Measurements from ENCODE around the gene SLC10A1. TPM values are rescaled to one million over a fixed set of nuclear protein-coding genes. Genes with fewer than 3 reads are reported as not detected.

The SLC10A1 gene
- total RNA-seq, 1 experiment from 2014 or later: not detected

DNA sequence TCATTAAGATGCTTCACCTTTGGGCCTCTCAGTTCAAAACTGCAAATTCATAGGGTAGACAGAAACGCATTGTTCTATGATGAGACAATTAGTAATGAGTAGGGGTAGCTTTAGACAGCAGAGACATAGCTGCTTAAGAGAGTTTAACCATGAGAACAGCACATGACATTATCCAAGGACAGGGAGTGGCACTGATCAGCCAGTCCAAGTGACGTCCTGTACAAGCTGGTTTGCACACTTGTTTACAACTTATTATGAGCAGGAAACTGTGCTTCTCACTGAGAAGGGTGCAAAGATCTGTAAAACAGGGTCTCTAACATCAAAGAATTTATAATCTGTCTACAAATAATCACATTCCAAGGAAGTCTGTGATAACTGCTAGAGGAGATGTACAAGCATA, 41.3 kb downstream of the SLC10A1 start:
- POLR2A ChIA-PET: interaction anchor here (1.4 kb wide), 1 partner anchor 11 kb away, joined by 4 read pairs; the partner anchor contains the start of gene SRSF5
- Histone ChIP-seq H3K4me1 (ENCODE audit: control insufficient read depth in 1 of 2, insufficient read depth in 2 of 2, low read length in 2 of 2) (no peaks in the 10 kb centered on the region), H3K9me3 (ENCODE audit: control insufficient read depth in 1 of 2, insufficient read depth in 1 of 2, low read depth in 1 of 2, low read length in 2 of 2) (no peaks in the 10 kb centered on the region), H3K4me2 (ENCODE audit: low read length) (no peak overlapping the region), H3K9ac (ENCODE audit: low read length) (no peak overlapping the region), H4K20me1 (ENCODE audit: insufficient read depth) (no peaks in the 10 kb centered on the region), H3K27me3 (ENCODE audit: insufficient read depth, low read length) (no peaks in the 10 kb centered on the region), H3K79me2 (ENCODE audit: insufficient read depth, low read length) (no peaks in the 10 kb centered on the region), H3K27ac (ENCODE audit: low read depth, low read length) (no peak overlapping the region), H3K4me3 (replicated peaks in 1 of 2; ENCODE audit: low read depth in 1 of 2, low read length in 2 of 2) (no peak overlapping the region), H3K36me3 (ENCODE audit: control insufficient read depth in 1 of 2, insufficient read depth in 2 of 2, low read length in 2 of 2) (no peaks in the 10 kb centered on the region), H2AFZ (ENCODE audit: low read depth, low read length, poor library complexity, severe bottlenecking) (no peak overlapping the region), H3K9me2 (ENCODE audit: insufficient read depth) (no peaks in the 10 kb centered on the region)
- RAD21 ChIA-PET (ENCODE audit: low non-redundant PET in 1 of 2, low total read pairs in 2 of 2, uncharacterized antibody in 2 of 2, unreplicated experiment in 2 of 2): no interaction called here
- no peak for ATAC-seq
- DNase-seq (ENCODE audit: low read depth, low spot score): no peak
- CTCF ChIA-PET: no interaction called here
- intact Hi-C loops (cut with micrococcal nuclease): no loop called here
- BruUV-seq (replicated peaks): no TSS peak
- no peak for TF ChIP-seq EZH2phosphoT487 (IDR thresholded peaks at IDR 0.05; ENCODE audit: borderline replicate concordance)
- TF ChIP-seq, protein P1, sequence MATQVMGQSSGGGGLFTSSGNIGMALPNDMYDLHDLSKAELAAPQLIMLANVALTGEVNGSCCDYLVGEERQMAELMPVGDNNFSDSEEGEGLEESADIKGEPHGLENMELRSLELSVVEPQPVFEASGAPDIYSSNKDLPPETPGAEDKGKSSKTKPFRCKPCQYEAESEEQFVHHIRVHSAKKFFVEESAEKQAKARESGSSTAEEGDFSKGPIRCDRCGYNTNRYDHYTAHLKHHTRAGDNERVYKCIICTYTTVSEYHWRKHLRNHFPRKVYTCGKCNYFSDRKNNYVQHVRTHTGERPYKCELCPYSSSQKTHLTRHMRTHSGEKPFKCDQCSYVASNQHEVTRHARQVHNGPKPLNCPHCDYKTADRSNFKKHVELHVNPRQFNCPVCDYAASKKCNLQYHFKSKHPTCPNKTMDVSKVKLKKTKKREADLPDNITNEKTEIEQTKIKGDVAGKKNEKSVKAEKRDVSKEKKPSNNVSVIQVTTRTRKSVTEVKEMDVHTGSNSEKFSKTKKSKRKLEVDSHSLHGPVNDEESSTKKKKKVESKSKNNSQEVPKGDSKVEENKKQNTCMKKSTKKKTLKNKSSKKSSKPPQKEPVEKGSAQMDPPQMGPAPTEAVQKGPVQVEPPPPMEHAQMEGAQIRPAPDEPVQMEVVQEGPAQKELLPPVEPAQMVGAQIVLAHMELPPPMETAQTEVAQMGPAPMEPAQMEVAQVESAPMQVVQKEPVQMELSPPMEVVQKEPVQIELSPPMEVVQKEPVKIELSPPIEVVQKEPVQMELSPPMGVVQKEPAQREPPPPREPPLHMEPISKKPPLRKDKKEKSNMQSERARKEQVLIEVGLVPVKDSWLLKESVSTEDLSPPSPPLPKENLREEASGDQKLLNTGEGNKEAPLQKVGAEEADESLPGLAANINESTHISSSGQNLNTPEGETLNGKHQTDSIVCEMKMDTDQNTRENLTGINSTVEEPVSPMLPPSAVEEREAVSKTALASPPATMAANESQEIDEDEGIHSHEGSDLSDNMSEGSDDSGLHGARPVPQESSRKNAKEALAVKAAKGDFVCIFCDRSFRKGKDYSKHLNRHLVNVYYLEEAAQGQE (IDR thresholded peaks at IDR 0.05; ENCODE audit: low read depth): no peak

DNA sequence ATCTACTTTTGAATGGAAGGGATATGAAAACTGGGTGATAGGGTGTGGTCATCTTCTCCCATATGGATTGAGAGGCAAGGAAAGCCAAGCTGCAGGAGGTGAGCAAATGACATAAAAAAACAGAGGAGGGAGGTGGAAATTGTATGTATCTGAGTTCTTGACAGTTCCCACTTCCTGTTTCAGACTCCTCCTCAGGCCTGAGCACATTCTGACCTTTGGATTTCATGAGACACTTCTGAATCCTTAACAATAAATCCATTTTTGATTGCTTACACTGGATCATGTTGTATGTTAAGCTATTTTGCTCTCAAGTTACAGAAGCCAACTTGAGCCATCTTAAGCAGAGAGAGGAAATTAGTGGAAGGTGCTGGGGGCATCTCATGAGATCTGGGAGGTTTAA, 41.7 kb downstream of the SLC10A1 start:
- Histone ChIP-seq H3K27me3 (ENCODE audit: insufficient read depth, low read length) (no peaks in the 10 kb centered on the region), H3K9me2 (ENCODE audit: insufficient read depth) (no peaks in the 10 kb centered on the region), H3K4me2 (ENCODE audit: low read length) (no peak overlapping the region), H3K27ac (ENCODE audit: low read depth, low read length) (no peak overlapping the region), H3K4me1 (ENCODE audit: control insufficient read depth in 1 of 2, insufficient read depth in 2 of 2, low read length in 2 of 2) (no peaks in the 10 kb centered on the region), H2AFZ (ENCODE audit: low read depth, low read length, poor library complexity, severe bottlenecking) (no peak overlapping the region), H3K36me3 (ENCODE audit: control insufficient read depth in 1 of 2, insufficient read depth in 2 of 2, low read length in 2 of 2) (no peaks in the 10 kb centered on the region), H4K20me1 (ENCODE audit: insufficient read depth) (no peaks in the 10 kb centered on the region), H3K4me3 (replicated peaks in 1 of 2; ENCODE audit: low read depth in 1 of 2, low read length in 2 of 2) (no peak overlapping the region), H3K79me2 (ENCODE audit: insufficient read depth, low read length) (no peaks in the 10 kb centered on the region), H3K9me3 (ENCODE audit: control insufficient read depth in 1 of 2, insufficient read depth in 1 of 2, low read depth in 1 of 2, low read length in 2 of 2) (no peaks in the 10 kb centered on the region), H3K9ac (ENCODE audit: low read length) (no peak overlapping the region)
- DNase-seq (ENCODE audit: low read depth, low spot score) (no peak), ATAC-seq (no peak)
- BruUV-seq (replicated peaks): no TSS peak
- no peak for TF ChIP-seq CEBPB (IDR thresholded peaks at IDR 0.05; ENCODE audit: low read depth)
- no peak for TF ChIP-seq SRF (IDR thresholded peaks at IDR 0.05; ENCODE audit: low read depth)
- no peak for TF ChIP-seq EZH2 (IDR thresholded peaks at IDR 0.05)
- no peak for TF ChIP-seq SP1 (IDR thresholded peaks at IDR 0.05; ENCODE audit: low read depth)
- no peak for TF ChIP-seq ELF1 (IDR thresholded peaks at IDR 0.05; ENCODE audit: borderline replicate concordance, low read depth)
- TF ChIP-seq SIN3A (IDR thresholded peaks at IDR 0.05; ENCODE audit: low read depth): no peak
- TF ChIP-seq ZNF274 (IDR thresholded peaks at IDR 0.05; ENCODE audit: low read depth, low read length): no peak
- no peak for TF ChIP-seq RAD21 (IDR thresholded peaks at IDR 0.05; ENCODE audit: low read depth)
- TF ChIP-seq POLR2AphosphoS5 (IDR thresholded peaks at IDR 0.05; ENCODE audit: low read depth, low read length): no peak
- TF ChIP-seq TCF7L2 (IDR thresholded peaks at IDR 0.05; ENCODE audit: borderline replicate concordance, extremely low read depth, insufficient read depth, insufficient read length): no peak
- TF ChIP-seq, protein P2, sequence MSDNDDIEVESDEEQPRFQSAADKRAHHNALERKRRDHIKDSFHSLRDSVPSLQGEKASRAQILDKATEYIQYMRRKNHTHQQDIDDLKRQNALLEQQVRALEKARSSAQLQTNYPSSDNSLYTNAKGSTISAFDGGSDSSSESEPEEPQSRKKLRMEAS (IDR thresholded peaks at IDR 0.05): no peak
- TF ChIP-seq CBX3 (IDR thresholded peaks at IDR 0.05; ENCODE audit: low read depth): no peak
- no peak for TF ChIP-seq CTCF (IDR thresholded peaks at IDR 0.05 in 2 of 3, conservative IDR thresholded peaks at IDR 0.05 in 1 of 3; ENCODE audit: borderline replicate concordance in 1 of 3, insufficient read depth in 1 of 3, low read depth in 2 of 3, low read length in 2 of 3)
- ChIA-PET CTCF (no interaction called here), POLR2A (interaction anchor here (1.4 kb wide), 1 partner anchor 11 kb away, joined by 4 read pairs; the partner anchor contains the start of gene SRSF5), RAD21 (ENCODE audit: low non-redundant PET in 1 of 2, low total read pairs in 2 of 2, uncharacterized antibody in 2 of 2, unreplicated experiment in 2 of 2) (no interaction called here)
- intact Hi-C loops (cut with micrococcal nuclease): no loop called here

Data from HCT116 (cell line).